Neutrophil (primary cell): ENCODE data around the gene LIMS2.

ENCODE experiments used
- H3K27ac ChIP-seq: fragments of 200-600 bp; sonication (generic); 2 replicates; pipeline ENCODE4 v1.5.1; 2016; ENCODE audit warnings: mild to moderate bottlenecking, moderate library complexity
- H3K27me3 ChIP-seq: fragments of 200-600 bp; sonication (generic); 2 replicates; pipeline ENCODE4 v1.6.0; 2016; ENCODE audit warnings: mild to moderate bottlenecking
- H3K36me3 ChIP-seq: fragments of 200-600 bp; sonication (generic); 2 replicates; pipeline ENCODE4 v1.5.1; 2017
- H3K4me1 ChIP-seq, 2 experiments: fragments of 200-600 bp in 1 of 2; sonication (generic) in 1 of 2; 1 replicate in 1 of 2; 2 replicates in 1 of 2; pipeline versions ENCODE4 v1.5.1 to v1.6.1; 2013 to 2016; ENCODE audit warnings: low read depth in 1 of 2, low read length in 1 of 2, mild to moderate bottlenecking in 1 of 2, moderate library complexity in 1 of 2; ENCODE audit not compliant: control insufficient read depth in 1 of 2, insufficient read depth in 1 of 2
- H3K4me3 ChIP-seq, 2 experiments: fragments of 200-600 bp in 1 of 2; sonication (generic) in 1 of 2; 1 replicate in 1 of 2; 2 replicates in 1 of 2; pipeline ENCODE4 v1.5.1; 2013 to 2016; ENCODE audit warnings: low read depth in 1 of 2, low read length in 1 of 2, mild to moderate bottlenecking in 1 of 2, moderate library complexity in 1 of 2
- H3K9me3 ChIP-seq: fragments of 200-600 bp; sonication (generic); 2 replicates; pipeline ENCODE4 v1.5.1; 2016
- CTCF ChIP-seq: fragments of 200-600 bp; sonication (generic); IDR thresholded peaks from 2 replicates; pipeline ENCODE4 v1.5.1; 2016; ENCODE audit warnings: antibody characterized with exemption

LIMS2 gene

GRCh38 chr2:127680706-127681287, 5.5 kb upstream of the LIMS2 start:
- TF ChIP-seq CTCF = no peak
- no peaks in the 10 kb centered on the region for H3K36me3 ChIP-seq
- H3K27ac ChIP-seq = no peak overlapping the region
- H3K9me3 ChIP-seq = no peaks in the 10 kb centered on the region
- peaks cover 67% of the 10 kb centered on the region for H3K27me3 ChIP-seq
- no peak overlapping the region for H3K4me3 ChIP-seq
- no peaks in the 10 kb centered on the region for H3K4me1 ChIP-seq

- H3K36me3 ChIP-seq = no peaks in the 10 kb centered on the region
- no peak overlapping the region for H3K27ac ChIP-seq
- peaks cover 0 to 7% of the 10 kb centered on the region in 2 experiments for H3K4me1 ChIP-seq
- no peaks in the 10 kb centered on the region for H3K9me3 ChIP-seq
- peaks cover 77% of the 10 kb centered on the region for H3K27me3 ChIP-seq
- no peak for TF ChIP-seq CTCF
- H3K4me3 ChIP-seq = no peak overlapping the region
Observed at GRCh38 chr2:127679680-127680361, 4.5 kb upstream of the LIMS2 start.

GRCh38 chr2:127678991-127679390, 3.7 kb upstream of the LIMS2 start:
- Histone ChIP-seq H3K4me1 (peaks cover 0 to 10% of the 10 kb centered on the region in 2 experiments), H3K36me3 (no peaks in the 10 kb centered on the region), H3K4me3 (no peak overlapping the region), H3K27me3 (peaks cover 85% of the 10 kb centered on the region), H3K27ac (no peak overlapping the region), H3K9me3 (no peaks in the 10 kb centered on the region)
- no peak for TF ChIP-seq CTCF

GRCh38 chr2:127678531-127678930, 3.2 kb upstream of the LIMS2 start:
- Histone ChIP-seq H3K27me3 (peaks cover 90% of the 10 kb centered on the region), H3K4me1 (peaks cover 0 to 10% of the 10 kb centered on the region in 2 experiments), H3K9me3 (no peaks in the 10 kb centered on the region), H3K36me3 (no peaks in the 10 kb centered on the region), H3K27ac (no peak overlapping the region), H3K4me3 (no peak overlapping the region)
- no peak for TF ChIP-seq CTCF

- peaks cover 0 to 10% of the 10 kb centered on the region in 2 experiments for H3K4me1 ChIP-seq
- no peaks in the 10 kb centered on the region for H3K9me3 ChIP-seq
- no peak overlapping the region for H3K4me3 ChIP-seq
- TF ChIP-seq CTCF = no peak
- H3K27ac ChIP-seq = no peak overlapping the region
- peaks cover 99% of the 10 kb centered on the region for H3K27me3 ChIP-seq
- no peaks in the 10 kb centered on the region for H3K36me3 ChIP-seq
Observed at GRCh38 chr2:127676906-127677305, 1.6 kb upstream of the LIMS2 start.
